Fibroblast of villous mesenchyme (primary cell): Measurements from ENCODE around the gene MAMDC4. TPM values are rescaled to one million over a fixed set of nuclear protein-coding genes. Genes with fewer than 3 reads are reported as not detected.

Source experiments
- DNase-seq: peaks from one replicate; pipeline ENCODE4 v3.0.0-alpha.2; 2010; ENCODE audit warnings: low read depth
- H3K4me3 ChIP-seq: 2 replicates; pipeline ENCODE4 v1.5.1; 2011; ENCODE audit warnings: low read depth, mild to moderate bottlenecking, low read length
- total RNA-seq: library from RNA; depleted of rRNA; stranded (reverse); fragments of >200 nt; gene quantifications from 2 replicates; pipeline ENCODE4 v1.2.3, GENCODE V29; 2012
- TF ChIP-seq, protein P1 (sequence below): IDR thresholded peaks from 2 replicates; pipeline ENCODE4 v1.5.1; 2012; ENCODE audit warnings: low read depth, mild to moderate bottlenecking, low read length; ENCODE audit not compliant: insufficient read depth

The MAMDC4 gene
- total RNA-seq, 1 donor: 3.0 TPM

DNA sequence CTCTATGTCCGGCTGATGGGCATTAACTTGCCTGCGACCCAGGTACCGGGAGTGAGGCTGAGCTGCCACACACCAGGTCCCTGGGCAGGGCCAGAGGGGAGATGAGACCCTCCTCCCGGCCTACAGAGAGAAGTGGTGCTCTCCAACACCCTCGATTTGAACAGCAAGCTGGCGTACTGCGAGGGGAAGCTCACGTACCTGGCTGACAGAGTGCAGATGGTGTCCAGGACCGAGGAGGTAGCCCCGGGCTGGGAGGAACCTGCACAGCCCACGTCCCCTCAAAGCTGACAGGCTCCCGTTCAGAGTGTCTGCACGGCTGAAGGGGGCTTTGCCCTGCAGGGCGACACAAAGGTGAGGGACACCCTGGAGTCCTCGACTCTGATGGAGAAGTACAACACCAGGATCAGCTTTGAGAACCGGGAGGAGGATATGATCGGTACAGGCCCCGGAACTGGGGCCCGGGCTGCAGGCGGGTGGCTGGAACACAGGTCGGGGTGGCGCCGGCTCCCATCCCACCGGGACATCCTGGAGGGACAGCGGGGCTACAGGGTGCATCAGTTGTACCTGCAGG is 45.4 kb upstream of the MAMDC4 start:
- DNase-seq: no peak
- peak overlapping the region; percentile 84 for H3K4me3 ChIP-seq
- TF ChIP-seq, protein P1, sequence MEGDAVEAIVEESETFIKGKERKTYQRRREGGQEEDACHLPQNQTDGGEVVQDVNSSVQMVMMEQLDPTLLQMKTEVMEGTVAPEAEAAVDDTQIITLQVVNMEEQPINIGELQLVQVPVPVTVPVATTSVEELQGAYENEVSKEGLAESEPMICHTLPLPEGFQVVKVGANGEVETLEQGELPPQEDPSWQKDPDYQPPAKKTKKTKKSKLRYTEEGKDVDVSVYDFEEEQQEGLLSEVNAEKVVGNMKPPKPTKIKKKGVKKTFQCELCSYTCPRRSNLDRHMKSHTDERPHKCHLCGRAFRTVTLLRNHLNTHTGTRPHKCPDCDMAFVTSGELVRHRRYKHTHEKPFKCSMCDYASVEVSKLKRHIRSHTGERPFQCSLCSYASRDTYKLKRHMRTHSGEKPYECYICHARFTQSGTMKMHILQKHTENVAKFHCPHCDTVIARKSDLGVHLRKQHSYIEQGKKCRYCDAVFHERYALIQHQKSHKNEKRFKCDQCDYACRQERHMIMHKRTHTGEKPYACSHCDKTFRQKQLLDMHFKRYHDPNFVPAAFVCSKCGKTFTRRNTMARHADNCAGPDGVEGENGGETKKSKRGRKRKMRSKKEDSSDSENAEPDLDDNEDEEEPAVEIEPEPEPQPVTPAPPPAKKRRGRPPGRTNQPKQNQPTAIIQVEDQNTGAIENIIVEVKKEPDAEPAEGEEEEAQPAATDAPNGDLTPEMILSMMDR: no peak

DNA sequence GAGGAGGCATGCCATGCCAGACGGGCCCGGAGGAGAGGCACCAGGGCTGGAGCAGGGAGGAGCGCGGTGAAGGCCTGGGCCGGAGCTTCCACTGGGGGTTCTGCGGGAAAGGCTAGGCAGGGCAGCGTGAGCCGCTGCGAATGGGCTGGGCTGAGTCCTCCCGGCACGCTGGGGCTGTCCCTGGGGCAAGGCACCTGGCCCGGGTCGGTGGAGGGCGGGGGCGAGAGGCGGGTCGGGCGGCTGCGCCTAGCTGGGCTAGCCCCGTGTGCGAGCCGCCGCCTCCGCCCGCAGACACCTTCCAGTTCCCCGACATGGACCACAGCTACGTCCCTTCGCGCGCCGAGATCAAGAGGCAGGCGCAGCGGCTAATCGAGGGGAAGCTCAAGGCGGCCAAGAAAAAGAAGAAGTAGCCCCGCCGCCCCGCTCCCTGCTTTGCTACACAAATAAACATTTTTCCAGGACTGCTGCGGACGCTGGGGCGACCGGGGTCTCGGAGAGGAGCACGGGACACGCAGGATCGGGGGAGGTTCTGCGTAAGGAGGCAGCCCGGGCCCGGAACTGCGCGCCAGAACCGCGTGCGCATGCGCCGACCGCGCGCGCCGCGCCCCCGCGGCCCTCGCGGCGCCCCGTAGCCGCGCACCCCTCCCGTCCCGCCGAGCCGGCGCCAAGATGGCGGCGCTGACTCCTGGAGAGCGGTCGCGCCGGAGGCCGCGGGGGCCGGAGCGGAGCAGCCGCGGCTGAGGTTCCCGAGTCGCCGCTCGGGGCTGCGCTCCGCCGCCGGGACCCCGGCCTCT is 44.7 kb upstream of the MAMDC4 start, which contains the start of gene RABL6:
RABL6 (plus strand) TSS at position 668 of the 794 bp plus-strand sequence. CDS start 249 bp downstream, outside the sequence.
- TF ChIP-seq, protein P1: no peak
- peak within 1 kb of the TSS; percentile 84 for H3K4me3 ChIP-seq
- DNase-seq: peak; percentile 73

- TF ChIP-seq, protein P1: no peak
- peak overlapping the region; percentile 84 for H3K4me3 ChIP-seq
- no peak for DNase-seq
Observed at GRCh38 chr9:136808075-136808805, 43.9 kb upstream of the MAMDC4 start.

DNA sequence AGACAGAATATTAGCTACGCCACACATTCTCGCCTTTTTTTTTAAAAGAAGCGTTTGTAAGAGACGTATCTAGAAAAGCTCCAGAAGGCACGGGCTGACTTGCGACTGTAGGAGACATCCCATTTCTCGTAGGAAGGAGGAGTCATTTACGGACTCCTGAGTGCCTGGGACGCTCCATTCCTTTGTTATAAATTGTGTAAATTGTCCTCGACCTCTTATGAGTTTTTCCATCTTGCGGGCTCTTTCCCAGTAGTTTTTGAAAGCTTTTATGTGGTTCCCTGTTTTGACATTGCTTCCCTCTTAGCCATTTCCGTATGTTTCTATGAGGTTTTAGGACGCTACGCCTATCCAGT is 43.4 kb upstream of the MAMDC4 start:
- DNase-seq: peak; percentile 61
- H3K4me3 ChIP-seq: peak overlapping the region; percentile 84
- TF ChIP-seq, protein P1: no peak

GRCh38 chr9:136814725-136815421 is 37.3 kb upstream of the MAMDC4 start:
- TF ChIP-seq, protein P1: no peak
- no peak for DNase-seq
- no peak overlapping the region for H3K4me3 ChIP-seq

GRCh38 chr9:136815422-136815782 is 36.7 kb upstream of the MAMDC4 start:
- DNase-seq: no peak
- TF ChIP-seq, protein P1: no peak
- no peak overlapping the region for H3K4me3 ChIP-seq
